HepG2 (cell line): ENCODE data around the gene RILPL1. TPM values are rescaled to one million over a fixed set of nuclear protein-coding genes. Genes with fewer than 3 reads are reported as not detected.

Experiments used
- BORCS8-MEF2B ChIP-seq: sonication (generic); formaldehyde crosslinking; IDR thresholded peaks from 2 replicates; pipeline ENCODE4 v1.8.0; 2022; ENCODE audit warnings: mild to moderate bottlenecking, missing genetic modification reagents
- CBX2 ChIP-seq, 2 experiments: fragments of 200-600 bp in 1 of 2; sonication (generic); formaldehyde crosslinking in 1 of 2; IDR thresholded peaks; 2 replicates each; pipeline versions ENCODE4 v1.7.0 to v1.8.1; 2018 to 2022; ENCODE audit warnings: low read depth in 2 of 2, low read length in 1 of 2, mild to moderate bottlenecking in 1 of 2, missing genetic modification reagents in 1 of 2
- HNRNPH1 ChIP-seq: fragments of 200-400 bp; formaldehyde crosslinking; optimal IDR thresholded peaks from 2 replicates; pipeline ENCODE3; 2017; ENCODE audit warnings: mild to moderate bottlenecking, low read depth, low read length
- NONO ChIP-seq, 2 experiments: fragments of 450-650 bp in 1 of 2; sonication (generic) in 1 of 2; formaldehyde crosslinking in 1 of 2; IDR thresholded peaks in 1 of 2; conservative IDR thresholded peaks in 1 of 2; 2 replicates each; pipeline versions ENCODE4 v1.6.1 to v1.8.0; 2017 to 2022; ENCODE audit warnings: mild to moderate bottlenecking in 1 of 2, missing genetic modification reagents in 1 of 2, moderate library complexity in 1 of 2
- NR2C2 ChIP-seq: sonication (generic); formaldehyde crosslinking; IDR thresholded peaks from 2 replicates; pipeline ENCODE4 v1.4.0; 2020; ENCODE audit warnings: missing genetic modification reagents, mild to moderate bottlenecking, moderate library complexity, borderline replicate concordance
- NR2F1 ChIP-seq, 2 experiments: fragments of 450-650 bp in 1 of 2; formaldehyde crosslinking in 1 of 2; IDR thresholded peaks; 2 replicates each; pipeline versions ENCODE4 v1.5.0 to v1.6.1; 2016 to 2020; ENCODE audit warnings: mild to moderate bottlenecking in 1 of 2, missing compliant biosample characterization in 1 of 2, missing genetic modification reagents in 1 of 2, moderate library complexity in 1 of 2
- RCOR2 ChIP-seq: IDR thresholded peaks from 2 replicates; pipeline ENCODE4 v1.6.1; 2016; ENCODE audit warnings: missing biosample characterization, missing genetic modification reagents
- RFX3 ChIP-seq: IDR thresholded peaks from 2 replicates; pipeline ENCODE4 v1.6.1; 2016; ENCODE audit warnings: missing biosample characterization, missing genetic modification reagents
- RXRA ChIP-seq: sonication (generic); formaldehyde crosslinking; IDR thresholded peaks from 2 replicates; pipeline ENCODE4 v1.5.1; 2020; ENCODE audit warnings: missing genetic modification reagents
- SMARCC2 ChIP-seq: fragments of 450-650 bp; IDR thresholded peaks from 2 replicates; pipeline ENCODE4 v1.6.1; 2017; ENCODE audit warnings: antibody characterized with exemption, mild to moderate bottlenecking
- SMC3 ChIP-seq: IDR thresholded peaks from 2 replicates; pipeline ENCODE4 v1.6.1; 2011; ENCODE audit warnings: low read length, improper control_type of control experiment
- SP1 ChIP-seq, 2 experiments: fragments of 450-650 bp in 1 of 2; sonication (generic) in 1 of 2; formaldehyde crosslinking in 1 of 2; IDR thresholded peaks; 2 replicates each; pipeline versions ENCODE4 v1.4.0 to v1.6.1; 2016 to 2020; ENCODE audit warnings: missing genetic modification reagents in 1 of 2
- TBX2 ChIP-seq: sonication (generic); formaldehyde crosslinking; IDR thresholded peaks from 2 replicates; pipeline ENCODE4 v1.5.0; 2020; ENCODE audit warnings: missing genetic modification reagents, mild to moderate bottlenecking, borderline replicate concordance
- U2AF1 ChIP-seq: fragments of 200-400 bp; formaldehyde crosslinking; optimal IDR thresholded peaks from 2 replicates; pipeline ENCODE3; 2017; ENCODE audit warnings: mild to moderate bottlenecking, low read depth, low read length
- ZFY ChIP-seq: sonication (generic); formaldehyde crosslinking; IDR thresholded peaks from 2 replicates; pipeline ENCODE4 v1.4.0; 2020; ENCODE audit warnings: missing genetic modification reagents
- ZMYM3 ChIP-seq: sonication (generic); formaldehyde crosslinking; IDR thresholded peaks from 2 replicates; pipeline ENCODE4 v1.5.1; 2020; ENCODE audit warnings: mild to moderate bottlenecking, missing genetic modification reagents
- ZNF121 ChIP-seq: sonication (generic); formaldehyde crosslinking; IDR thresholded peaks from 2 replicates; pipeline ENCODE4 v1.5.0; 2020; ENCODE audit warnings: mild to moderate bottlenecking, missing genetic modification reagents
- ZNF292 ChIP-seq: sonication (generic); formaldehyde crosslinking; IDR thresholded peaks from 2 replicates; pipeline ENCODE4 v1.8.1; 2022; ENCODE audit warnings: mild to moderate bottlenecking, low read depth, missing genetic modification reagents, borderline replicate concordance
- ZNF460 ChIP-seq: sonication (generic); formaldehyde crosslinking; IDR thresholded peaks from 2 replicates; pipeline ENCODE4 v1.5.1; 2020; ENCODE audit warnings: missing genetic modification reagents, mild to moderate bottlenecking, borderline replicate concordance
- ZNF577 ChIP-seq: sonication (generic); formaldehyde crosslinking; IDR thresholded peaks from 2 replicates; pipeline ENCODE4 v1.4.0; 2020; ENCODE audit warnings: mild to moderate bottlenecking, low read depth, missing genetic modification reagents, borderline replicate concordance
- ZNF761 ChIP-seq: sonication (generic); formaldehyde crosslinking; conservative IDR thresholded peaks from 2 replicates; pipeline ENCODE4 v1.4.0; 2020; ENCODE audit warnings: mild to moderate bottlenecking, missing genetic modification reagents
- ZNF768 ChIP-seq: sonication (generic); formaldehyde crosslinking; IDR thresholded peaks from 2 replicates; pipeline ENCODE4 v1.4.0; 2020; ENCODE audit warnings: missing genetic modification reagents
- ZSCAN31 ChIP-seq: sonication (generic); formaldehyde crosslinking; IDR thresholded peaks from 2 replicates; pipeline ENCODE4 v1.5.0; 2020; ENCODE audit warnings: low read depth, mild to moderate bottlenecking, missing genetic modification reagents
- polyA plus RNA-seq, 8 experiments: library from polyadenylated mRNA; depleted of rRNA in 3 of 8; stranded (reverse) in 7 of 8; unstranded in 1 of 8; fragments of >200 nt; fragmentation: Illumina TruSeq in 4 of 8; extraction: Trizol in 4 of 8; gene quantifications; 2 replicates each; pipeline versions ENCODE4 v1.2.1 to v1.2.3, GENCODE V29; 2011 to 2016; ENCODE audit warnings: low read depth in 4 of 8, missing spikeins in 1 of 8, mixed read lengths in 1 of 8; ENCODE audit not compliant: insufficient read depth in 1 of 8
- total RNA-seq, 5 experiments: library from RNA; depleted of rRNA; stranded (reverse); fragments of >200 nt; fragmentation: Illumina TruSeq; extraction: Trizol; gene quantifications; 2 replicates each; pipeline ENCODE4 v1.2.3, GENCODE V29; 2016; ENCODE audit warnings: low read depth in 1 of 5
- TF ChIP-seq, protein P1 (sequence below): IDR thresholded peaks from 2 replicates; pipeline ENCODE4 v1.6.1; 2012; ENCODE audit warnings: inconsistent platforms
- TF ChIP-seq, protein P2 (sequence below): sonication (generic); formaldehyde crosslinking; IDR thresholded peaks from 2 replicates; pipeline ENCODE4 v1.4.0; 2020; ENCODE audit warnings: missing genetic modification reagents
- TF ChIP-seq, protein P3 (sequence below): sonication (generic); formaldehyde crosslinking; IDR thresholded peaks from 2 replicates; pipeline ENCODE4 v1.9.0; 2022; ENCODE audit warnings: missing genetic modification reagents, mild to moderate bottlenecking, borderline replicate concordance

RILPL1 gene
- total and polyA plus RNA-seq, 2 of the 13 experiments (the other 11 are each of a cell fraction or from before 2014, with no cell fraction given), result 5.8 to 28.4 TPM

DNA sequence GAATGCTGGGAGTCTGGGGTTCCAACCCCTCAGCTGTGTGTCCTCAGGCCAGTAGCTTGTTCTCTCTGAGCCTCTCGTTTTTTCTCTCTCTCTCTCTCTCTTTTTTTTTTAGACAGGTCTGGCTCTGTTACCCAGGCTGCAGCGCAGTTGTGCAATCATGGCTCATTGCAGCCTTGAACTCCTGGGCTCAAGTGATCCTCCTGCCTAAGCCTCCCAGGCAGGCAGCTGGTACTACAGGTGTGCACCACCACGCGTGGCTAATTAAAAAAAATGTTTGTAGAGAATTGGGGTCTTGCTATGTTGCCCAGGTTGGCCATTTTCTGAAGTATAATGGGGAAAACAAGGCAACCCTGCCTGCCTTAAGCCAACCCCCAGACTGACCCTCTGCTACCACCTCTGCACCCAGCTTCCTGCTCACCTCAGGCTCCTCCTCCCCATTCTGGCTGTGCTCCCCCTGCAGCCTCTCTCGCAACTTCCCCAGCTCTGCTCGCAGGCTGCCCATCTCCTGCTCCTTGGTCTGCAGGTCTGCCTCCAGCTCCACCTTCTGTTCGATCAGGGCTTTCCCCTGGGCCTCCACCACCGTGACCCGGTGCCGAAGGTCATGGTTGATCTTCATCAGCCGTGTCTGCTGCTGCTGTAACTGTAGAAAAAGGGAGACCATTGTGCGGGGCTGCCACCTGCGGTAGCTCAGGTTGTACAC, 35.2 kb downstream of the RILPL1 start (continued):
- TF ChIP-seq, protein P1, sequence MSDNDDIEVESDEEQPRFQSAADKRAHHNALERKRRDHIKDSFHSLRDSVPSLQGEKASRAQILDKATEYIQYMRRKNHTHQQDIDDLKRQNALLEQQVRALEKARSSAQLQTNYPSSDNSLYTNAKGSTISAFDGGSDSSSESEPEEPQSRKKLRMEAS, result 0 out of 2 replicates have a peak, but pooled peaks have one; percentile 14
- 0 out of 2 replicates have a peak, but pooled peaks have one; percentile 13 for TF ChIP-seq RCOR2 (CRISPR knock-in tag)
- TF ChIP-seq, protein P2, sequence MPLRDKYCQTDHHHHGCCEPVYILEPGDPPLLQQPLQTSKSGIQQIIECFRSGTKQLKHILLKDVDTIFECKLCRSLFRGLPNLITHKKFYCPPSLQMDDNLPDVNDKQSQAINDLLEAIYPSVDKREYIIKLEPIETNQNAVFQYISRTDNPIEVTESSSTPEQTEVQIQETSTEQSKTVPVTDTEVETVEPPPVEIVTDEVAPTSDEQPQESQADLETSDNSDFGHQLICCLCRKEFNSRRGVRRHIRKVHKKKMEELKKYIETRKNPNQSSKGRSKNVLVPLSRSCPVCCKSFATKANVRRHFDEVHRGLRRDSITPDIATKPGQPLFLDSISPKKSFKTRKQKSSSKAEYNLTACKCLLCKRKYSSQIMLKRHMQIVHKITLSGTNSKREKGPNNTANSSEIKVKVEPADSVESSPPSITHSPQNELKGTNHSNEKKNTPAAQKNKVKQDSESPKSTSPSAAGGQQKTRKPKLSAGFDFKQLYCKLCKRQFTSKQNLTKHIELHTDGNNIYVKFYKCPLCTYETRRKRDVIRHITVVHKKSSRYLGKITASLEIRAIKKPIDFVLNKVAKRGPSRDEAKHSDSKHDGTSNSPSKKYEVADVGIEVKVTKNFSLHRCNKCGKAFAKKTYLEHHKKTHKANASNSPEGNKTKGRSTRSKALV (CRISPR knock-in tag), result no peak
- TF ChIP-seq NR2C2, result peak; percentile 52; the same call in 1 of the 2 replicates
- peak; percentile 94 for TF ChIP-seq RXRA
- TF ChIP-seq ZFY (CRISPR knock-in tag), result peak; percentile 27; the same call in 1 of the 2 replicates
- no peak for TF ChIP-seq ZNF761 (CRISPR knock-in tag)
- TF ChIP-seq ZNF460, result peak; percentile 83; the same call in 1 of the 2 replicates
- peak; percentile 78 for TF ChIP-seq ZNF768 (CRISPR knock-in tag)
- TF ChIP-seq ZSCAN31 (CRISPR knock-in tag), result 0 out of 2 replicates have a peak, but pooled peaks have one; percentile 34
- peak; percentile 91 for TF ChIP-seq ZNF121 (CRISPR knock-in tag)
- no peak for TF ChIP-seq HNRNPH1
- peak; percentile 25; the same call in 1 of the 2 replicates for TF ChIP-seq TBX2 (CRISPR knock-in tag)
- 0 out of 2 replicates have a peak, but pooled peaks have one; percentile 42 for TF ChIP-seq BORCS8-MEF2B (CRISPR knock-in tag)
- TF ChIP-seq NR2F1 (CRISPR knock-in tag; IDR thresholded peaks at IDR 0.05), result peak; percentile 23 to 60; a peak in 2 of 4 replicates
- TF ChIP-seq SMC3, result 0 out of 2 replicates have a peak, but pooled peaks have one; percentile 2
- peak; percentile 67; the same call in 1 of the 2 replicates for TF ChIP-seq ZNF292 (CRISPR knock-in tag)
- TF ChIP-seq, protein P3, sequence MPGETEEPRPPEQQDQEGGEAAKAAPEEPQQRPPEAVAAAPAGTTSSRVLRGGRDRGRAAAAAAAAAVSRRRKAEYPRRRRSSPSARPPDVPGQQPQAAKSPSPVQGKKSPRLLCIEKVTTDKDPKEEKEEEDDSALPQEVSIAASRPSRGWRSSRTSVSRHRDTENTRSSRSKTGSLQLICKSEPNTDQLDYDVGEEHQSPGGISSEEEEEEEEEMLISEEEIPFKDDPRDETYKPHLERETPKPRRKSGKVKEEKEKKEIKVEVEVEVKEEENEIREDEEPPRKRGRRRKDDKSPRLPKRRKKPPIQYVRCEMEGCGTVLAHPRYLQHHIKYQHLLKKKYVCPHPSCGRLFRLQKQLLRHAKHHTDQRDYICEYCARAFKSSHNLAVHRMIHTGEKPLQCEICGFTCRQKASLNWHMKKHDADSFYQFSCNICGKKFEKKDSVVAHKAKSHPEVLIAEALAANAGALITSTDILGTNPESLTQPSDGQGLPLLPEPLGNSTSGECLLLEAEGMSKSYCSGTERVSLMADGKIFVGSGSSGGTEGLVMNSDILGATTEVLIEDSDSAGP (CRISPR knock-in tag), result peak; percentile 54; the same call in 1 of the 2 replicates
- TF ChIP-seq CBX2 (IDR thresholded peaks at IDR 0.05; ENCODE audit: low read depth, low read length), result no peak
- TF ChIP-seq CBX2 (CRISPR knock-in tag; IDR thresholded peaks at IDR 0.05; ENCODE audit: low read depth), result no peak
- TF ChIP-seq U2AF1, result no peak
- TF ChIP-seq NONO (IDR thresholded peaks at IDR 0.05), result no peak
- peak; percentile 86 for TF ChIP-seq NONO (CRISPR knock-in tag; conservative IDR thresholded peaks at IDR 0.05)
- peak; percentile 82; the same call in 1 of the 2 replicates for TF ChIP-seq ZMYM3
- TF ChIP-seq ZNF577 (CRISPR knock-in tag), result no peak
- TF ChIP-seq SMARCC2, result no peak
- TF ChIP-seq RFX3 (CRISPR knock-in tag), result no peak
- no peak for TF ChIP-seq SP1 (IDR thresholded peaks at IDR 0.05)
- 0 out of 2 replicates have a peak, but pooled peaks have one; percentile 32 for TF ChIP-seq SP1 (CRISPR knock-in tag; IDR thresholded peaks at IDR 0.05)
